Activated CD4-positive, alpha-beta T cell treated with anti-CD3 and anti-CD28 coated beads, Interleukin-2, Interleukin-6, amounts not matched to agents 100 ng/mL and 50 ng/mL, durations not matched to agents 16 hours and 8 hours (primary cell): ENCODE measurements around the gene LRRC73.
"Not testable (repeated sequence)": the region's sequence is repeated elsewhere in the genome, so short reads cannot be mapped to it uniquely, and the experiment has no call there.

ENCODE experiments used
- DNase-seq: peaks from one replicate; pipeline ENCODE4 v3.0.0-alpha.2; 2020

The LRRC73 gene

GRCh38 chr6:43491750-43492661 lies 18.1 kb downstream of the LRRC73 start:
- DNase-seq = no peak

GRCh38 chr6:43490523-43490939 lies 19.6 kb downstream of the LRRC73 start:
- DNase-seq = no peak

- DNase-seq = no peak
Measured at GRCh38 chr6:43489277-43490072, 20.7 kb downstream of the LRRC73 start.

GRCh38 chr6:43488667-43489276 lies 21.4 kb downstream of the LRRC73 start:
- no peak for DNase-seq

GRCh38 chr6:43481591-43482236 lies 28.4 kb downstream of the LRRC73 start:
- DNase-seq = peak; percentile 33

GRCh38 chr6:43481075-43481474 lies 29.1 kb downstream of the LRRC73 start:
- DNase-seq = peak; percentile 39

- DNase-seq = no peak
Measured at GRCh38 chr6:43478008-43478372, 32.2 kb downstream of the LRRC73 start.

- DNase-seq = peak; percentile 97
Measured at GRCh38 chr6:43477235-43478007, 32.7 kb downstream of the LRRC73 start, which contains the start of gene TJAP1. Gene TJAP1, plus strand, starts transcription at chr6:43477570. Its CDS starts 21,432 bp downstream, at chr6:43499002.

- DNase-seq = no peak
Measured at GRCh38 chr6:43476746-43477145, 33.4 kb downstream of the LRRC73 start.

- no peak for DNase-seq
Measured at GRCh38 chr6:43475516-43475915, 34.6 kb downstream of the LRRC73 start.

GRCh38 chr6:43472515-43472914 lies 37.6 kb downstream of the LRRC73 start:
- DNase-seq = no peak

- no peak for DNase-seq
Measured at GRCh38 chr6:43471399-43471798, 38.7 kb downstream of the LRRC73 start.

- DNase-seq = no peak
Measured at GRCh38 chr6:43469947-43470346, 40.2 kb downstream of the LRRC73 start.

- DNase-seq = no peak
Measured at GRCh38 chr6:43468748-43469681, 41.1 kb downstream of the LRRC73 start.

- no peak for DNase-seq
Measured at GRCh38 chr6:43468240-43468639, 41.9 kb downstream of the LRRC73 start.

- no peak for DNase-seq
Measured at GRCh38 chr6:43467752-43468151, 42.4 kb downstream of the LRRC73 start.

- DNase-seq = not testable (repeated sequence)
Measured at GRCh38 chr6:43467265-43467664, 42.9 kb downstream of the LRRC73 start.

- DNase-seq = no peak
Measured at GRCh38 chr6:43465948-43466347, 44.2 kb downstream of the LRRC73 start.

GRCh38 chr6:43464337-43464736 lies 45.8 kb downstream of the LRRC73 start:
- DNase-seq = no peak

GRCh38 chr6:43461936-43462335 lies 48.2 kb downstream of the LRRC73 start:
- DNase-seq = no peak

- no peak for DNase-seq
Measured at GRCh38 chr6:43460032-43460431, 50.1 kb downstream of the LRRC73 start.
